Medulla oblongata (tissue), 1 donor: ENCODE results near the gene LEP.

ENCODE experiments used
- DNase-seq: peaks from one replicate; pipeline ENCODE4 v3.0.0-alpha.2; 2015; ENCODE audit errors: extremely low spot score

The LEP gene

GRCh38 chr7:128247108-128247507 is 6.0 kb downstream of the LEP start:
- no peak for DNase-seq

DNA sequence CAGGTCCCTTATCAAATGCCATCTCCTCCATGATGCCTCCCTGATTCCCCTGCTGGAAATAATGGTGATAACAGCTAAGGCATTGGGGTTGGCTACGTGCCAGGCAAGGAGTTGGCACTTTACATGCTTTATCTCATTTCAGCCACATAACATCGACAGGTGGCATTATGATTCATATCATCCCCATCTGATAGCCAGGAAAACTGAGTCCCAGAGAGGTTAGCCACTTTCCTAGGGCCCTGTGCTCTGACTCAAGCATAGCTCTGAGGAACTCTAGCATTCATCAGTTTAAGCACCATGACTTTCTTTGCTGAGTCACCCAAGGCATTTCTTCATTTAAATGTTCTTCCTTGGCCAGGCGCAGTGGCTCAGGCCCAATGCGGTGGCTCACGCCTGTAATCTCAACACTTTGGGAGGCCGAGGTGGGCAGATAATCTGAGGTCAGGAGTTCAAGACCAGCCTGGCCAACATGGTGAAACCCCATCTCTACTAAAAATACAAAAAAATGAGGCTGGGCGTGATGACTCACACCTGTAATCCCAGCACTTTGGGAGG is 6.6 kb downstream of the LEP start:
- DNase-seq = no peak

DNA sequence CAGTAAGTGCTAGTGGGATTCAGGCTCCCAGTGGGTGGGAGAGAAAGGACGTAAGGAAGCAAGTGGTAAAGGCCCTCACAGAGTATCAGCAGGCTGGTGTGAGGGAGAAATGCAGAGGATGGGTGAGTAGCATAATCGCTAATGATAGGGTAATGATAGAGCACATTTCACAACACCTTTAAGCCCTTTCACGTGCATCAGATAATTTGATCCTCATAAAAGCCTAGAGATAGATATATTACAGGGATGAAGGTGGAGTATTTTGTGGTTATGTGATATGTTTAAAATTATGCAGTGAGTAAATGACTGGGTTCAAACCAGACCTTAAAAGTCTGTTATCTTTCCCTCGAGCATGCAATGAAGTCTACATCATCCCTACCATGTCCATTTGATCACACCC is 10.3 kb downstream of the LEP start:
- no peak for DNase-seq

DNA sequence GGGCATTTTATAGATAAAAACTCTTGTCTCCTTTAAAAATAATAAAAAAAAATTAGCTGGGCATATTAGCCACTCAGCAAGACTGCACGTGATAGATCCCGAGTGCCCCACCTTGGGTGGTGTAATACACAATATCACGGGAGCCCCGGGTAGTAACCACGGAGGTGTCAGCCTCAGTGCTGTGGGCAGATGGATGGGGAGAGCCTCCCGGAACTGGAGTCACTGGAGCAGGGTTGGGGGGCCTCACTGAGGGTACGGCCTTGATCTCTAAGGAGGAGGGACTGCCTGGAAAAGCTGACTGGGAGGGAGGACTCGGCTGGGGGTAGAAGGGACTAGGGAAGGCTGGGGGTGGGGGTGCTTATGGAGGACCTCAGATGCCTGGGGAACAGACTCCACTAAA is 12.6 kb downstream of the LEP start:
- DNase-seq = no peak

DNA sequence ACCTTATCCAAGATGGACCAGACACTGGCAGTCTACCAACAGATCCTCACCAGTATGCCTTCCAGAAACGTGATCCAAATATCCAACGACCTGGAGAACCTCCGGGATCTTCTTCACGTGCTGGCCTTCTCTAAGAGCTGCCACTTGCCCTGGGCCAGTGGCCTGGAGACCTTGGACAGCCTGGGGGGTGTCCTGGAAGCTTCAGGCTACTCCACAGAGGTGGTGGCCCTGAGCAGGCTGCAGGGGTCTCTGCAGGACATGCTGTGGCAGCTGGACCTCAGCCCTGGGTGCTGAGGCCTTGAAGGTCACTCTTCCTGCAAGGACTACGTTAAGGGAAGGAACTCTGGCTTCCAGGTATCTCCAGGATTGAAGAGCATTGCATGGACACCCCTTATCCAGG is 13.4 kb downstream of the LEP start:
- no peak for DNase-seq

DNA sequence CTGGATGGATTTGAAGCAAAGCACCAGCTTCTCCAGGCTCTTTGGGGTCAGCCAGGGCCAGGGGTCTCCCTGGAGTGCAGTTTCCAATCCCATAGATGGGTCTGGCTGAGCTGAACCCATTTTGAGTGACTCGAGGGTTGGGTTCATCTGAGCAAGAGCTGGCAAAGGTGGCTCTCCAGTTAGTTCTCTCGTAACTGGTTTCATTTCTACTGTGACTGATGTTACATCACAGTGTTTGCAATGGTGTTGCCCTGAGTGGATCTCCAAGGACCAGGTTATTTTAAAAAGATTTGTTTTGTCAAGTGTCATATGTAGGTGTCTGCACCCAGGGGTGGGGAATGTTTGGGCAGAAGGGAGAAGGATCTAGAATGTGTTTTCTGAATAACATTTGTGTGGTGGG is 14.2 kb downstream of the LEP start:
- no peak for DNase-seq

- no peak for DNase-seq
Measured at GRCh38 chr7:128257458-128257857, 16.4 kb downstream of the LEP start.

GRCh38 chr7:128259131-128260061 is 18.3 kb downstream of the LEP start:
- no peak for DNase-seq

GRCh38 chr7:128260069-128260795 is 19.2 kb downstream of the LEP start:
- no peak for DNase-seq

DNA sequence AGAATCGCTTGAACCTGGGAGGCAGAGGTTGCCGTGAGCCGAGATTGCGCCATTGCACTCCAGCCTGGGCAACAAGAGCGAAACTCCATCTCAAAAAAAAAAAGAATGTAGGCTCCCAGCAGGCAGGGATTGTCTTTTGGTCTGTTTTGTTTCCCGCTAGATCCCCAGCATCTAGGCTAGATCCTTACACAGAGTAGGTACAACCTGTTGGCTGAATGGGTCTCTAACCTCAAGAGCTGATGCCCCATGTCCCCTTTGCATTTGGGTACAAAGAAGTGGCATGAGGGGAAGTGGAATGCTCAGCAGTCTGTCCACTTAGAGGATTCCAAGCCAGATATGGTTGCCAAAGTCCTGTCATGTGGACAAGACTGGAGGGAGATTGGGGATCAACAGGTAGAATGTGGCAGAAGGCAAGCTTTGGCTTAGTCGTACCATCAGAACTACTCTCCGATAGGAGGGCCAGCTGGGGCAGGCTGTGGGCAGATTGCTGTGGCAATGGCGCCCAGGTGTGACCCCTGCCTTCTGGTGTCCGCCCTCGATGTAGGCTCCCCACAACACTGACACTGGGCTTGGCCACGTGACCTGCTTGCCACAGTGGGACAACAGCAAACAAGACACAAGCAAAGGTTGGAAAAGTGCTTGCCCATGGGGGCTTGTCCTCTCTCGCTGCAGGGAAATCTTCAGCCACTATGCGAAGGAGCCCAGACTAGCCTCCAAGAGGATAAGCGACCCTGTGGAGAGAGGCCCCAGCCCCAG is 21.4 kb downstream of the LEP start:
- no peak for DNase-seq

DNA sequence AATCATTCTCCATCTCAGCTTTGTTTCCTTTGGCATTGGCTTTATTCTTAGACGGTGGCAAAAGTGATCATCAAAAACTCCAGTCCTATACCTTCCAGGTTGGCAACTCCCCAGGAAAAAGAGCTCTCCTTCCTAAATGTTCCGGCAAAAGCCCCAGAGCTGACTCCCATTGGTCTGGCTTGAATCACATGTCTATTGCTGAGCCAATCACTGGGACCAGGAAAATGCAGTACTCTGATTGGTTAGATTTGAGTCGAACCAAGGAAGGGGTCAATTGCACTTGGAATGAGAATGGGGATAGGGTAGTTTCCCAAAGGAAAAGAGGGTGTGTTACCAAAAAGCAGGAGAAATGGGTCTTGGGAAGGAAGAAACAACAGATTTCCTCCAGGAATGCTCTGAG is 22.3 kb downstream of the LEP start:
- no peak for DNase-seq

- DNase-seq = no peak
Measured at GRCh38 chr7:128264477-128264876, 23.4 kb downstream of the LEP start.

- DNase-seq = no peak
Measured at GRCh38 chr7:128265156-128265905, 24.3 kb downstream of the LEP start.

DNA sequence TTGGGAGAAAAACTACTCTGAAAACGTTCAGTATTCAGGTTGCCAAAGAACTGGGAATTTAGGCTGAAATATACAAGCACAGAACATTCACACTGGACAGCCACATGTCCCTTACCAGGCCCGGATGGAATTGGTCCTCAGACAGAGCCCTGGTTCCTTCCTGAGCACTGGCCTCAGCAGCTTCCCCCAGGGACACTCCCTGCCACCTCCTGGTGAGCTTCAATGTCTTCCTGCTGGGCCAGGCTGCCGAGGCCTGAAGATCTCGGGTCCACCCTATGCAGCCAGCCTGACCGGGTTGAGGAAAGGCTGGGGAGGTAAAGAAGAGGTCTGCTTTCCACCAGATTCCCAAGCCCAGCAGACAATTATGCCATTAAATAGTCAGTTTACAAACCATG is 24.8 kb downstream of the LEP start:
- DNase-seq = no peak

DNA sequence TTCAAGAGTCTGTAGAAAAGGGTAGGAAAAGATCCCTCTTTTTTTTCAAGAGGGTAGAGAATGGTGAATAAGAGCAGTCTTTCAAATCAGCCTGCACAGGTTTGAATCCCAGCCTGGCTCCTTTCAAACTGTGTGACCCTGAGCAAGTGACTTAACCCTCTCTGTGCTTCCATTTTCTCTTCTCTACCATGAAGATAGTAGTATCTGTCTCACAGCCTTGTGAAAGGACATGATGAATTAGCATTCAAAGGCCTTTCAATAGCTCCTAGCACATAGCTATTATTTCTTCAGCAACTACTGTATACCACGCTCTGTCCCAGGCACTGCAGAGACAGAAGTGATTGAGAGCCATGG is 25.4 kb downstream of the LEP start:
- no peak for DNase-seq

GRCh38 chr7:128266883-128267594 is 26.0 kb downstream of the LEP start:
- DNase-seq = peak; percentile 56

- no peak for DNase-seq
Measured at GRCh38 chr7:128267595-128267924, 26.5 kb downstream of the LEP start.

GRCh38 chr7:128268233-128268632 is 27.2 kb downstream of the LEP start:
- no peak for DNase-seq

- DNase-seq = no peak
Measured at GRCh38 chr7:128270826-128271272, 29.8 kb downstream of the LEP start.

- no peak for DNase-seq
Measured at GRCh38 chr7:128271471-128271941, 30.4 kb downstream of the LEP start.
